GM18511 (cell line): Measurements from ENCODE around the gene ZDHHC5.
"Not testable (repeated sequence)": the region's sequence is repeated elsewhere in the genome, so short reads cannot be mapped to it uniquely, and the experiment has no call there.

Source experiments
- ATAC-seq: cut with Tn5 transposase; IDR thresholded peaks from one replicate; pipeline ENCODE4 v1.9.1; 2021; ENCODE audit warnings: mild to moderate bottlenecking, moderate library complexity; ENCODE audit not compliant: unreplicated experiment

The ZDHHC5 gene

GRCh38 chr11:57716726-57717125, 48.8 kb downstream of the ZDHHC5 start:
- ATAC-seq = not testable (repeated sequence)

DNA sequence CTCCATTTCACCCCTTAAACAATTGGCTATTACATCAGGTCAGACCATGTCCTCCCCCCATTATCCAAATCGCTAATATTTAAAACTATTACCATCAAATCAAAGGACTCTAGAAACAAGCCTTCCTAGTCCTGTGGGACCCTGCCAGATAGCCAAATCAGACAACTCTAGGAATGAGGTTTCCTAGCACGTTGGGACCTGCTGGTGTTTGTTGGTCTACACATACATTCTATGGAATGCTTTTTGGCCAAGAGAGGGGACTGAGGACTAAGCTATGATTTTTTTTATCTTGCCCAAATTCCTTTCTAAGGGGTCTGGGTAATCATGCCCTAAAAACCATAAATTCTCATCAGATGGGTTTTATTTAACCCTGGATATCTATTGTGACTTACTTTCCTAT, 59.3 kb downstream of the ZDHHC5 start:
- no peak for ATAC-seq

DNA sequence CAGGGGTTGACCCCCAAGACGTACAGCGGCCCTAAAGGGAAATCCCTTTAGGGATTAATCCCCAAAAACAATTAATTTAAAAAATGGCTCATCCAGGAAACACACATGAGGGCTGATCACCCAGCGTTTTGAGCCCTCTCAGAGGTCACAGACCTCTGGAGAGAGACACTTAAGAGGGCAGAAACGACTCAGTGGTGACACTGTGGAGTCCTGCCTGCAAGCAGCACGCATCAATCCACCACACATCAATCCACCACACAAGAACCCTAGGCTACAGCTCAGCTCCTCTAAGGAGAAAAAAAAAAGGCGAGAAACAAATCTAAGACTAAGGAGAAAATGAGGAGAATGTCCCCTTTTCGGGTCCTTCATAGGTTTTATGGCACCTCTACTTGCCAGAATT, 60.9 kb downstream of the ZDHHC5 start:
- ATAC-seq = no peak

- ATAC-seq = no peak
These were observed 61.6 kb downstream of the ZDHHC5 start for GRCh38 chr11:57729479-57729878.

- ATAC-seq = no peak
These were observed 64.7 kb downstream of the ZDHHC5 start for GRCh38 chr11:57732661-57733060.

DNA sequence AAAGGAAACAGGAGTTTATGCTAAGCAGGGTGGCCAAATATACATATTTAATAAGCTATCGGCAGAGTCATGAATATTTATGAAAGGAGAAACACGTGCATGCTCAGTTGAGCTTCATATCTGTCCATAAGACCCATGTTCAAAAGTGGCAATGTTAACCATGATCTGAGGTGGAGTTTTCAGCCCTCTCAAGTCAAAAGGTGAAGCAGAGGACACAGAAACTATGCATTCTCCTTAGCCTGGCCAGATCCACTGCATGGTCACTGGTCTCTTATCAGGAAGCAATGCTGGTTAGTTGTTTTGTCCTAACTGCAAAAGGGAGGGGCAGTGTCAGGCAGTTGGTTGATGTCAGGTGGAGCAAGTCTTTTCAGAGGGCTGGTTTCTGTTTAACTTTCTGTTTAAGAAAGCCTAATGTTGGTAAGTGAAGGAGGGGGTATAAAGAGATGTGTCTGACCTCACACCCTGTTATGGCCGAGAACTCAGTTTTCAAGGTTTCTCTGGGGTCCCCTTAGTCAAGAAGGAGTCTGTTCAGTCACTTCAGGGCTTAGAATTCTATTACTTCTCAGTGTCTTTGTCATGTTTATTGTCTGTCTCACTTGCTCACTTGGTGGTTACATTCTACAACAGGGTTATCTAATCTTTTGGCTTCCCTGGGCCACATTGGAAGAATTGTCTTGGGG, 67.8 kb downstream of the ZDHHC5 start:
- peak; percentile 44 for ATAC-seq

DNA sequence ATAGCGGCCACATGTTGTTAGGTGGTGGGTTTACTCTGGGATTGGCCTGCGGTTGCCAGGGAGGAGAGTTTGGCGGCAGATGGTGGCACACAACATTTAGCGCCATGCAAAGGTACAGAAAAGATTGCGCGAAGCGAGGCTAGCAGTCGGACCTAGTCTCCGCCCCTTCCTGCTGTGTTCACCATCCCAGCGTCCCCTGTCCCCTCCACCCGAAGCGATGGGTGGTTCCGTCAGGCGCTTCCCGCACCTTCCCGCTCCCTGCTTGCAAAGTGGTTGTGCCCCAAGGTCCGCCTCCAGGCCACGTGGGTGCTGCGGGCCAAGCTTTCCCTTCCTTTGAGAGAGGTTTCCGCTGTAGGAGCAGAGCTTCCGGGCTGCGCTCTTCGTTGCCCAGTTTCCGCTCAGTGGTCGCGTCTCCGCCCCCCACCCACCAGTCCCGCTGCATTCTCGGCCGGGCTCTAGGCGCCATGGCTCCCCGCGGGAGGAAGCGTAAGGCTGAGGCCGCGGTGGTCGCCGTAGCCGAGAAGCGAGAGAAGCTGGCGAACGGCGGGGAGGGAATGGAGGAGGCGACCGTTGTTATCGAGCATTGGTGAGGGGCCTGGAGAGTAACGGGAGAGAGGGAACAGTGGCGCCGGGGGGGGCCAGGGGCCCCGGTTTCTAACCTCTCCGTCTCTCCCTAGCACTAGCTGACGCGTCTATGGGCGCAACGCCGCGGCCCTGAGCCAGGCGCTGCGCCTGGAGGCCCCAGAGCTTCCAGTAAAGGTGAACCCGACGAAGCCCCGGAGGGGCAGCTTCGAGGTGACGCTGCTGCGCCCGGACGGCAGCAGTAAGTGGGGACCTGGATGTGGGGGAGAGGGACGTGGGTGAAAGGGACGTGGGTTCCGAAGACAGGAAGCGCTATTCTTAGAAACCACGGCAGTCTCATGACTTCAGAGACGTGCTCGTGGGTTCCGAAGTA, 73.5 kb downstream of the ZDHHC5 start, which contains the start of gene SELENOH:
TSS of gene SELENOH (plus strand) at position 360 of the 955 bp plus-strand sequence. CDS start at position 465, 105 bp downstream.
- peak; percentile 94 for ATAC-seq

DNA sequence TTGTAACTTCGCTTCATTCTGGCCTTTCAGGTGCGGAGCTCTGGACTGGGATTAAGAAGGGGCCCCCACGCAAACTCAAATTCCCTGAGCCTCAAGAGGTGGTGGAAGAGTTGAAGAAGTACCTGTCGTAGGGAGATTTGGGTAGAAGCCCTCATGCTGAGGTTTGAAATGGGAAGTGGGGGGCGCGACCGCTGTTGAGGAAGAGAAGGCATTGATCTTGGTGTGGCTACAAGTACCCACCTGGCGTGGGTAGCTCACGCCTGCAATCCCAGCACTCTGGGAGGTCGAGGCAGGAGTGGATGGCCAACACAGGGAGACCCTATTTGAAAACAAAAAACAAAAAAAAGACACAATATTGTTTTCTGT, 74.2 kb downstream of the ZDHHC5 start:
- no peak for ATAC-seq

GRCh38 chr11:57744357-57744756, 76.4 kb downstream of the ZDHHC5 start:
- ATAC-seq = no peak

- no peak for ATAC-seq
These were observed 77.3 kb downstream of the ZDHHC5 start for GRCh38 chr11:57745206-57745605.

DNA sequence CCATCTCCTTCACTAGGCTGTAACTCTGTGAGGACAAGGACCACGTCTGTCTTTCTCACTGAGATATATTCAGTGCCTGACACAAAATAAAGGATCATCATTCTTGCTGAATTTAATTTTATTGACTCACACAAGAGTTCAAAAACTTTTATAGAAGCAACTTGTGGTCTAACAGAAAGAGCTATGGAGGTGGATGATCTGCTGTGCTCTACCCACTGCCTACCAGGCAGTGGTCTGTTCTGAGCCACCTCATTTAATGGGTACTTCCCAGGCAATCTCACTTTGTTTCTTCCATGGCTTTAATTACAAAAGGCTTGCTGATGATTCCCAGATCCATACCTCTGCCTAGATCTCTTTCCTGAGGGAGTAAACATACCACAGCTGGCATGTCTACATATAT, 79.0 kb downstream of the ZDHHC5 start:
- ATAC-seq = no peak
